A673 (cell line): Measurements from ENCODE around the gene NBEAL1.

Experiments used
- EZH2 ChIP-seq: fragments of 200-600 bp; sonication (generic); IDR thresholded peaks from 2 replicates; pipeline ENCODE4 v1.6.1; 2017; ENCODE audit warnings: borderline replicate concordance, low read depth, mild to moderate bottlenecking, mixed read lengths, antibody characterized with exemption, low read length; ENCODE audit not compliant: poor library complexity, severe bottlenecking
- TF ChIP-seq, protein P1 (sequence below): fragments of 300-800, 200-600 bp; sonication (generic); conservative IDR thresholded peaks from 2 replicates; pipeline ENCODE4 v1.5.1; 2017; ENCODE audit warnings: low read depth, mild to moderate bottlenecking, antibody characterized with exemption, low read length, moderate library complexity, mixed read lengths

DNA sequence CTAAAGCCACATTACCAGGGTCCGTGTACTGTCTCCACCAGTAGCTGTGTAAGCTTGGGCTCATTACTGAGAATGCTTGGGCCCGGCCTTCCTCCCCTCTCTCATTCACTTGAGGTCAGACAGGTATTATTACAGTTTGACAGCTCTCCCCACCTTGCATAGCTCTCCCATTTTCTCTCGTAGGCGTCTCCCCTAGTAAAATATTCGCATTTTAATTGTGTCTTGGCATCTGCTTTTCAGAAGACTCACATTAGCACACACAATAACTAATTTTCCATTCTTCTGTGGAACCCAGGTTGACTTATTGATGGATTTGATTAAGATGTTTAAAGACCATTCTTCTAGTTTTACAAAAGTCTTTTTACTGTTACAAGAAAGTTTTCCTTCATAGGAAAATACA, 153.1 kb downstream of the NBEAL1 start:
- TF ChIP-seq, protein P1, sequence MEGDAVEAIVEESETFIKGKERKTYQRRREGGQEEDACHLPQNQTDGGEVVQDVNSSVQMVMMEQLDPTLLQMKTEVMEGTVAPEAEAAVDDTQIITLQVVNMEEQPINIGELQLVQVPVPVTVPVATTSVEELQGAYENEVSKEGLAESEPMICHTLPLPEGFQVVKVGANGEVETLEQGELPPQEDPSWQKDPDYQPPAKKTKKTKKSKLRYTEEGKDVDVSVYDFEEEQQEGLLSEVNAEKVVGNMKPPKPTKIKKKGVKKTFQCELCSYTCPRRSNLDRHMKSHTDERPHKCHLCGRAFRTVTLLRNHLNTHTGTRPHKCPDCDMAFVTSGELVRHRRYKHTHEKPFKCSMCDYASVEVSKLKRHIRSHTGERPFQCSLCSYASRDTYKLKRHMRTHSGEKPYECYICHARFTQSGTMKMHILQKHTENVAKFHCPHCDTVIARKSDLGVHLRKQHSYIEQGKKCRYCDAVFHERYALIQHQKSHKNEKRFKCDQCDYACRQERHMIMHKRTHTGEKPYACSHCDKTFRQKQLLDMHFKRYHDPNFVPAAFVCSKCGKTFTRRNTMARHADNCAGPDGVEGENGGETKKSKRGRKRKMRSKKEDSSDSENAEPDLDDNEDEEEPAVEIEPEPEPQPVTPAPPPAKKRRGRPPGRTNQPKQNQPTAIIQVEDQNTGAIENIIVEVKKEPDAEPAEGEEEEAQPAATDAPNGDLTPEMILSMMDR, result no peak
- TF ChIP-seq EZH2, result no peak
